Neural crest cell (in vitro differentiated cells): ENCODE measurements around the gene ERBIN. TPM values are rescaled to one million over a fixed set of nuclear protein-coding genes. Genes with fewer than 3 reads are reported as not detected.

Experiments
- DNase-seq: peaks from one replicate; pipeline ENCODE4 v3.0.0; 2021; ENCODE audit warnings: low read depth, mixed read lengths, low spot score
- H3K27ac Mint-ChIP-seq: one replicate; pipeline ENCODE4 v1.8.0; 2021; ENCODE audit warnings: mild to moderate bottlenecking, mixed read lengths; ENCODE audit not compliant: unreplicated experiment
- H3K27me3 Mint-ChIP-seq: 2 replicates; pipeline ENCODE4 v1.8.0; 2021; ENCODE audit warnings: low read depth, mild to moderate bottlenecking, mixed read lengths
- H3K36me3 Mint-ChIP-seq: 2 replicates; pipeline ENCODE4 v1.8.0; 2021; ENCODE audit warnings: low read depth, mild to moderate bottlenecking, mixed read lengths
- H3K4me1 Mint-ChIP-seq: 2 replicates; pipeline ENCODE4 v1.8.0; 2021; ENCODE audit warnings: mixed read lengths
- H3K4me3 Mint-ChIP-seq: one replicate; pipeline ENCODE4 v1.8.0; 2021; ENCODE audit warnings: mild to moderate bottlenecking, mixed read lengths
- H3K9me3 Mint-ChIP-seq: 2 replicates; pipeline ENCODE4 v1.8.0; 2021; ENCODE audit warnings: mixed read lengths
- total RNA-seq: library from RNA; stranded (reverse); gene quantifications from 2 replicates; pipeline ENCODE4 v1.2.1, GENCODE V29; 2021
- TF ChIP-seq, protein P1 (sequence below): fragments of 200-600 bp; sonication (generic); conservative IDR thresholded peaks from 2 replicates; pipeline ENCODE4 v1.5.0; 2021; ENCODE audit warnings: antibody characterized with exemption, mild to moderate bottlenecking

ERBIN gene
- total RNA-seq, 1 donor from 2014 or later, result 52.2 TPM

DNA sequence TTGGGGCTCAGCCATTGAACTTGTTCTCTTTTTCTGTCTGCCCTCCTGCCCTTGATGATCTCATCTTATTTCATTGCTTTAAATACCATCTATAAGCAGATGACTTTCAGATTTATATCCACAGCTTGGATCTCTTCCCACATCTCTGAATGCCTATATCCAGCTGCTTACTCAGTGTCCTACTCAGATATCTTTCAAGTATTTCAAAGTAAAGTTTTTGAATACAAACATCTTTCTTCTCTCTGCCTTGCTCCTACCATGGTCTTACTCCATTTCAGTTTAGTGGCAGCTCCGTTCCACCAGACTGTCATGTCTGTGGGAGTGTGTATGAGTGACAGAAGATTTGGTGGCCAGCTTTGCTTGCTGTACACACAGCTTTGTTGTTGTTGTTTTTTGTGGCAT, 59.7 kb downstream of the ERBIN start:
- no peak for DNase-seq
- H3K27ac Mint-ChIP-seq, result no peak overlapping the region
- H3K36me3 Mint-ChIP-seq, result peaks cover 9% of the 10 kb centered on the region
- peaks cover 36% of the 10 kb centered on the region for H3K4me1 Mint-ChIP-seq
- H3K27me3 Mint-ChIP-seq, result no peaks in the 10 kb centered on the region
- peaks cover 4% of the 10 kb centered on the region for H3K9me3 Mint-ChIP-seq
- no peak overlapping the region for H3K4me3 Mint-ChIP-seq
- TF ChIP-seq, protein P1, sequence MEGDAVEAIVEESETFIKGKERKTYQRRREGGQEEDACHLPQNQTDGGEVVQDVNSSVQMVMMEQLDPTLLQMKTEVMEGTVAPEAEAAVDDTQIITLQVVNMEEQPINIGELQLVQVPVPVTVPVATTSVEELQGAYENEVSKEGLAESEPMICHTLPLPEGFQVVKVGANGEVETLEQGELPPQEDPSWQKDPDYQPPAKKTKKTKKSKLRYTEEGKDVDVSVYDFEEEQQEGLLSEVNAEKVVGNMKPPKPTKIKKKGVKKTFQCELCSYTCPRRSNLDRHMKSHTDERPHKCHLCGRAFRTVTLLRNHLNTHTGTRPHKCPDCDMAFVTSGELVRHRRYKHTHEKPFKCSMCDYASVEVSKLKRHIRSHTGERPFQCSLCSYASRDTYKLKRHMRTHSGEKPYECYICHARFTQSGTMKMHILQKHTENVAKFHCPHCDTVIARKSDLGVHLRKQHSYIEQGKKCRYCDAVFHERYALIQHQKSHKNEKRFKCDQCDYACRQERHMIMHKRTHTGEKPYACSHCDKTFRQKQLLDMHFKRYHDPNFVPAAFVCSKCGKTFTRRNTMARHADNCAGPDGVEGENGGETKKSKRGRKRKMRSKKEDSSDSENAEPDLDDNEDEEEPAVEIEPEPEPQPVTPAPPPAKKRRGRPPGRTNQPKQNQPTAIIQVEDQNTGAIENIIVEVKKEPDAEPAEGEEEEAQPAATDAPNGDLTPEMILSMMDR, result no peak

DNA sequence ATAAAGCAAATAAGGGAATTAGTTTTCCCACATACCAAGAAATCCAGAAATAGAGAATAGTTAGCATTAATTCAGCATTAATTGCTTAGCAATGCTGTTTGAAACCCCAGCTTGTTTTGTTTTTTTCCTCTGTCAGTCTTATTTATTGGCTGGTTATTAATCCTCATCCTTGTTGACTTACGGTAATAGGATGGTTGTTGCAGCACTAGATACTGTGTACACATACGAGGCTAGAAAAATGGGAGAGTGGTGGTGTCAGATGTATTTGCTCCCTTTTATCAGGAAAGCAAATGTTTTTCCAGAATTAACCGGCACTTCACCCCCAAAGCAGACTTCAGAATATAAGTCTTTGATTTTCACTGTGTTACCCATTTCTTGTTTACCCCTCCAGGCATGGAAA, 60.4 kb downstream of the ERBIN start:
- no peak overlapping the region for H3K27ac Mint-ChIP-seq

DNA sequence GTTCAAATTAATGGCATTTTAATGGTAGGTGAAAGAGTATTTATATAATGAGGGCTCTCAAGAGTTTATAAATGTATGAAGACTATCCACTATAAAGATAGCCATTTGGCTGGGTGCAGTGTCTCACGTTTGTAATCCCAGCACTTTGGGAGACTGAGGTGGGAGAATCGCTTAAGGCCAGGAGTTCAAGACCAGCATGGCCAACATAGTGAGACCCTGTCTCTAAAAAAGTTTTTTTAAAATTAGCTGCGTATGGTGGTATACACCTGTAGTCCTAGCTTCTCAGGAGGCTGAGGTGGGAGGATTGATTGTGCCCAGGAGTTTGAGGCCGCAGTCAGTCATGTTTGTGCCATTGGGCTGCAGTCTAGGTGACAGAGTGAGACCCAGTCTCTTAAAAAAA, 61.6 kb downstream of the ERBIN start:
- no peaks in the 10 kb centered on the region for H3K27me3 Mint-ChIP-seq
- no peaks in the 10 kb centered on the region for H3K9me3 Mint-ChIP-seq
- H3K27ac Mint-ChIP-seq, result no peak overlapping the region
- no peak for DNase-seq
- no peak overlapping the region for H3K4me3 Mint-ChIP-seq
- TF ChIP-seq, protein P1, result no peak
- peaks cover 6% of the 10 kb centered on the region for H3K36me3 Mint-ChIP-seq
- H3K4me1 Mint-ChIP-seq, result peaks cover 24% of the 10 kb centered on the region

More for the DNA sequence above, 60.4 kb downstream of the ERBIN start:
- Mint-ChIP-seq H3K4me3 (no peak overlapping the region), H3K27me3 (no peaks in the 10 kb centered on the region), H3K36me3 (peaks cover 6% of the 10 kb centered on the region), H3K9me3 (peaks cover under 1% of the 10 kb centered on the region), H3K4me1 (peaks cover 29% of the 10 kb centered on the region)
- TF ChIP-seq, protein P1, result no peak
- DNase-seq, result no peak

DNA sequence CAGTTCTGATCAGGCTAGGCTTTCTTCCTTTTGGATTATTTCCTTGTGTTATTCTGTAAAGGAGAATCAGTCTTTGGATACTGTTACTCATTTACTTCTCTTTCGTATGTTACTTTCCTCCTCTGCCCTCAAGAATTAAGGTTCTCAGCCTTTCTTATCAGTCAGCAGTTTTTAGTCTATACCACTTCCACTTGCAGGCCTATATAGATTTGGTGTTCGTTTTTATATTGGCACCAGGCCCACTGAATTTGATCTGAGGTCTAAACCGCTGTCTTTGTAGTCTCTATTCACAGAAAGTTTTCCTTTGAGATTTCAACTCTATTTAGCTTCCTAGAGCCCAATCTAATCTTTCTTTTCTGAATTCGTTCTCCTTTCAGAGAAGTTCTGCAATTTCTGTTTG, 62.8 kb downstream of the ERBIN start:
- no peak overlapping the region for H3K27ac Mint-ChIP-seq
- H3K27me3 Mint-ChIP-seq, result no peaks in the 10 kb centered on the region
- no peak for DNase-seq
- peaks cover 23% of the 10 kb centered on the region for H3K4me1 Mint-ChIP-seq
- TF ChIP-seq, protein P1, result no peak
- no peaks in the 10 kb centered on the region for H3K9me3 Mint-ChIP-seq
- peaks cover 5% of the 10 kb centered on the region for H3K36me3 Mint-ChIP-seq
- no peak overlapping the region for H3K4me3 Mint-ChIP-seq

DNA sequence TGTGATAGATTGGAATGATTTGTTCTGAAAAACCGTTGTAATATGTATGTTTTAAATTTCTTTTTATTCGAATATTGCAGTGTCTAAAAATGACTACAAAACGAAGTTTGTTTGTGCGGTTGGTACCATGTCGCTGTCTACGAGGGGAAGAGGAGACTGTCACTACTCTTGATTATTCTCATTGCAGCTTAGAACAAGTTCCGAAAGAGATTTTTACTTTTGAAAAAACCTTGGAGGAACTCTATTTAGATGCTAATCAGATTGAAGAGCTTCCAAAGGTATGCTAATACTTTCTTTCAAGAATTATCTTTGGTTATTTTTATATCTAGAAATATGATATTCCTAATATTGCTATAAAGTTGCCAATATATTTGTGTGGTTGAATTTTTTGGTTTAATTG, 66.3 kb downstream of the ERBIN start:
- peaks cover 14% of the 10 kb centered on the region for H3K36me3 Mint-ChIP-seq
- no peaks in the 10 kb centered on the region for H3K9me3 Mint-ChIP-seq
- H3K27me3 Mint-ChIP-seq, result no peaks in the 10 kb centered on the region
- TF ChIP-seq, protein P1, result no peak
- no peak for DNase-seq
- no peak overlapping the region for H3K4me3 Mint-ChIP-seq
- peaks cover 18% of the 10 kb centered on the region for H3K4me1 Mint-ChIP-seq
- no peak overlapping the region for H3K27ac Mint-ChIP-seq
